Measurements from ENCODE around the gene GNPAT.

GNPAT gene

GRCh38 chr1:231265379-231265778 is 24.4 kb downstream of the GNPAT start:
- no peak overlapping the region for H3K4me3 ChIP-seq (ENCODE audit: low read depth, low read length)
- in situ Hi-C loops (cut with HindIII; ENCODE audit: low sequenced_read_pairs), result no loop called here
- TF ChIP-seq CTCF (IDR thresholded peaks at IDR 0.05; ENCODE audit: low read depth, low read length, missing control alignments), result no peak
- no peak for DNase-seq (ENCODE audit: low read depth)

GRCh38 chr1:231266811-231267322 is 25.9 kb downstream of the GNPAT start:
- TF ChIP-seq CTCF (IDR thresholded peaks at IDR 0.05; ENCODE audit: low read depth, low read length, missing control alignments), result no peak
- DNase-seq (ENCODE audit: low read depth), result no peak
- in situ Hi-C loops (cut with HindIII; ENCODE audit: low sequenced_read_pairs), result no loop called here
- no peak overlapping the region for H3K4me3 ChIP-seq (ENCODE audit: low read depth, low read length)

GRCh38 chr1:231272173-231272572 is 31.2 kb downstream of the GNPAT start:
- no peak for DNase-seq (ENCODE audit: low read depth)
- no peak for TF ChIP-seq CTCF (IDR thresholded peaks at IDR 0.05; ENCODE audit: low read depth, low read length, missing control alignments)
- H3K4me3 ChIP-seq (ENCODE audit: low read depth, low read length), result no peak overlapping the region
- in situ Hi-C loops (cut with HindIII; ENCODE audit: low sequenced_read_pairs), result no loop called here

- in situ Hi-C loops (cut with HindIII; ENCODE audit: low sequenced_read_pairs), result no loop called here
- DNase-seq (ENCODE audit: low read depth), result no peak
- H3K4me3 ChIP-seq (ENCODE audit: low read depth, low read length), result no peak overlapping the region
- no peak for TF ChIP-seq CTCF (IDR thresholded peaks at IDR 0.05; ENCODE audit: low read depth, low read length, missing control alignments)
Observed at GRCh38 chr1:231272880-231273279, 31.9 kb downstream of the GNPAT start.

- in situ Hi-C loops (cut with HindIII; ENCODE audit: low sequenced_read_pairs), result no loop called here
- no peak overlapping the region for H3K4me3 ChIP-seq (ENCODE audit: low read depth, low read length)
- no peak for TF ChIP-seq CTCF (IDR thresholded peaks at IDR 0.05; ENCODE audit: low read depth, low read length, missing control alignments)
- DNase-seq (ENCODE audit: low read depth), result no peak
Observed at GRCh38 chr1:231274119-231274825, 33.3 kb downstream of the GNPAT start.

- in situ Hi-C loops (cut with HindIII; ENCODE audit: low sequenced_read_pairs), result no loop called here
- no peak for TF ChIP-seq CTCF (IDR thresholded peaks at IDR 0.05; ENCODE audit: low read depth, low read length, missing control alignments)
- DNase-seq (ENCODE audit: low read depth), result no peak
- H3K4me3 ChIP-seq (ENCODE audit: low read depth, low read length), result no peak overlapping the region
Observed at GRCh38 chr1:231278100-231278790, 37.2 kb downstream of the GNPAT start.
